ENCODE results near the gene PTGES.

The PTGES gene

DNA sequence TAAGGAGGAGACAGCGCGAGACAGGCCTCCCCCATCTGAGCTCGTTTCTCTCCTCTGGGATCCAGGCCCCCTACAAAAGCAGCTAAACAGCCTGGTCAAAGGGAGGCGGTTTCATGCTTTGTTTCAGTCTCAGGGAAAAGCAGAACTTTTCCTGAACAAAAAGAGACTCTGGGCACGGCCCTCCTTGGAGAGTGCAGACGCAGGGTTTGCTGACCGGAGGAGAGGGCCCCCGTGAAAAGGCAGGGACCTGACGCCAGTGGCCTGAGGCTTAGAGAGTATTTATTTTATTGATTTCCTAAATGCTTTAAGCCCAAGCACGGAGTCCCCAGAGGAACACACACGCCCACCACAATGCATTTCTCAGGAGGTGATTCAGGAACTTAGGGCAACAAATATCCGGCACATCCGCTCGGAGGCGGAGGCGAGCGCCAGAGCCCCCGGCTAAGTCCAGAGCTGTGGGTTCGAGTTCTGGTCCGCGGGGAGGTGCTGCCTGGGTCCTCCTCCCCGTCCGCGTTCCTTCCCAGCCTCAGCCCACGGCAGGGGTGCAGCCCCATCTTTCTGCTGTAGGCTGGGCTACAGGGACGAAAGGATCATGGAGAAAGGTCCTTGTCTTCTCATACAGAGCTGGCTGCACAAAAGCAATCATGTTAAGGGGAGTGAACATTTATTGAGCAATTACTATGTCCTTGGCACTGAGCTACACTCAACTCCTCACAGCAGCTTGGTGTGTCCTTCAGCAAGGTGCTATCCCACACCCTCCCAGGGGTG is 40.0 kb downstream of the PTGES start:
- TF ChIP-seq, protein P1, sequence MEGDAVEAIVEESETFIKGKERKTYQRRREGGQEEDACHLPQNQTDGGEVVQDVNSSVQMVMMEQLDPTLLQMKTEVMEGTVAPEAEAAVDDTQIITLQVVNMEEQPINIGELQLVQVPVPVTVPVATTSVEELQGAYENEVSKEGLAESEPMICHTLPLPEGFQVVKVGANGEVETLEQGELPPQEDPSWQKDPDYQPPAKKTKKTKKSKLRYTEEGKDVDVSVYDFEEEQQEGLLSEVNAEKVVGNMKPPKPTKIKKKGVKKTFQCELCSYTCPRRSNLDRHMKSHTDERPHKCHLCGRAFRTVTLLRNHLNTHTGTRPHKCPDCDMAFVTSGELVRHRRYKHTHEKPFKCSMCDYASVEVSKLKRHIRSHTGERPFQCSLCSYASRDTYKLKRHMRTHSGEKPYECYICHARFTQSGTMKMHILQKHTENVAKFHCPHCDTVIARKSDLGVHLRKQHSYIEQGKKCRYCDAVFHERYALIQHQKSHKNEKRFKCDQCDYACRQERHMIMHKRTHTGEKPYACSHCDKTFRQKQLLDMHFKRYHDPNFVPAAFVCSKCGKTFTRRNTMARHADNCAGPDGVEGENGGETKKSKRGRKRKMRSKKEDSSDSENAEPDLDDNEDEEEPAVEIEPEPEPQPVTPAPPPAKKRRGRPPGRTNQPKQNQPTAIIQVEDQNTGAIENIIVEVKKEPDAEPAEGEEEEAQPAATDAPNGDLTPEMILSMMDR (IDR thresholded peaks at IDR 0.05; ENCODE audit: low read depth, low read length): no peak
- in situ Hi-C loops (cut with HindIII; ENCODE audit: low sequenced_read_pairs): no loop called here
- H3K4me3 ChIP-seq (ENCODE audit: low read depth, low read length): no peak overlapping the region
- peak; percentile 70 for DNase-seq (ENCODE audit: low read depth, low spot score)

- in situ Hi-C loops (cut with HindIII; ENCODE audit: low sequenced_read_pairs): no loop called here
- DNase-seq (ENCODE audit: low read depth, low spot score): no peak
- TF ChIP-seq, protein P1 (IDR thresholded peaks at IDR 0.05; ENCODE audit: low read depth, low read length): no peak
- no peak overlapping the region for H3K4me3 ChIP-seq (ENCODE audit: low read depth, low read length)
Measured at GRCh38 chr9:129710169-129710453, 42.7 kb downstream of the PTGES start.

GRCh38 chr9:129709438-129710168 is 43.2 kb downstream of the PTGES start:
- DNase-seq (ENCODE audit: low read depth, low spot score): no peak
- TF ChIP-seq, protein P1 (IDR thresholded peaks at IDR 0.05; ENCODE audit: low read depth, low read length): no peak
- H3K4me3 ChIP-seq (ENCODE audit: low read depth, low read length): no peak overlapping the region
- in situ Hi-C loops (cut with HindIII; ENCODE audit: low sequenced_read_pairs): no loop called here

- TF ChIP-seq, protein P1 (IDR thresholded peaks at IDR 0.05; ENCODE audit: low read depth, low read length): no peak
- in situ Hi-C loops (cut with HindIII; ENCODE audit: low sequenced_read_pairs): no loop called here
- no peak for DNase-seq (ENCODE audit: low read depth, low spot score)
- H3K4me3 ChIP-seq (ENCODE audit: low read depth, low read length): no peak overlapping the region
Measured at GRCh38 chr9:129708793-129709192, 44.0 kb downstream of the PTGES start.

DNA sequence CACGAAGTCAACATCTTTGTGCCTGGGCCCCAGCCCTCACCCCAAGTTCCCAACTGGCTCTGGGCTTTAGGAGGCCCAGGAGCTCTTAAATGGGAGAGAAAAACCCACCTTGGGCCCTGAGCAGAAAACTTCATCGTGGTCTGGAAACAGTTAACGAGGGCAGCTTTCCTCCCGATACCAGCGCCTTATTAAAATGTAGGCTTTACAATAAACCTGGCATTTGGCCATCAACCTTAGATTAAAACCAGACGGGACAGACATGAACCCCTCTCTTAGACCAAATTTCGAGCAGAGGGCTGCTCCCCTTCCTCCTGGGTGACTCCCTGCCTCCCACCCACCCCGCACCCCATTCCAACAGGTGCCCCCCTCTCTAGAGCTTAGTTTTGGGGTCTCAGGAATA is 48.0 kb downstream of the PTGES start:
- in situ Hi-C loops (cut with HindIII; ENCODE audit: low sequenced_read_pairs): no loop called here
- no peak overlapping the region for H3K4me3 ChIP-seq (ENCODE audit: low read depth, low read length)
- TF ChIP-seq, protein P1 (IDR thresholded peaks at IDR 0.05; ENCODE audit: low read depth, low read length): no peak
- no peak for DNase-seq (ENCODE audit: low read depth, low spot score)

- H3K4me3 ChIP-seq (ENCODE audit: low read depth, low read length): no peak overlapping the region
- in situ Hi-C loops (cut with HindIII; ENCODE audit: low sequenced_read_pairs): no loop called here
Measured at GRCh38 chr9:129703667-129704355, 49.0 kb downstream of the PTGES start.

More at GRCh38 chr9:129703667-129704355, 49.0 kb downstream of the PTGES start:
- no peak for DNase-seq (ENCODE audit: low read depth, low spot score)
- TF ChIP-seq, protein P1 (IDR thresholded peaks at IDR 0.05; ENCODE audit: low read depth, low read length): no peak

Data from astrocyte of the spinal cord (primary cell).